Osteocyte (in vitro differentiated cells): ENCODE data around the gene SOX18. TPM values are rescaled to one million over a fixed set of nuclear protein-coding genes. Genes with fewer than 3 reads are reported as not detected.

Experiments
- DNase-seq: peaks from one replicate; pipeline ENCODE4 v3.0.0; 2021; ENCODE audit warnings: mixed read lengths; ENCODE audit not compliant: unreplicated experiment; ENCODE audit errors: extremely low spot score
- H3K27ac Mint-ChIP-seq: one replicate; pipeline ENCODE4 v1.8.0; 2021; ENCODE audit warnings: mild to moderate bottlenecking, mixed read lengths; ENCODE audit not compliant: unreplicated experiment
- H3K27me3 Mint-ChIP-seq: one replicate; pipeline ENCODE4 v1.8.0; 2021; ENCODE audit warnings: mixed read lengths; ENCODE audit not compliant: unreplicated experiment
- H3K36me3 Mint-ChIP-seq: one replicate; pipeline ENCODE4 v1.8.0; 2021; ENCODE audit warnings: mixed read lengths; ENCODE audit not compliant: unreplicated experiment
- H3K4me1 Mint-ChIP-seq: one replicate; pipeline ENCODE4 v1.8.0; 2021; ENCODE audit warnings: mixed read lengths; ENCODE audit not compliant: unreplicated experiment
- H3K4me3 Mint-ChIP-seq: one replicate; pipeline ENCODE4 v1.8.0; 2021; ENCODE audit warnings: mild to moderate bottlenecking, moderate library complexity, mixed read lengths; ENCODE audit not compliant: unreplicated experiment
- H3K9me3 Mint-ChIP-seq: one replicate; pipeline ENCODE4 v1.8.0; 2021; ENCODE audit warnings: mixed read lengths; ENCODE audit not compliant: unreplicated experiment
- total RNA-seq: library from RNA; stranded (reverse); gene quantifications from 2 replicates; pipeline ENCODE4 v1.2.1, GENCODE V29; 2021
- TF ChIP-seq, protein P1 (sequence below): fragments of 200-600 bp; sonication (generic); IDR thresholded peaks from 2 replicates; pipeline ENCODE4 v1.5.0; 2021; ENCODE audit warnings: antibody characterized with exemption, mild to moderate bottlenecking, moderate library complexity

Gene SOX18
- total RNA-seq, 1 donor from 2014 or later: 1.2 TPM

DNA sequence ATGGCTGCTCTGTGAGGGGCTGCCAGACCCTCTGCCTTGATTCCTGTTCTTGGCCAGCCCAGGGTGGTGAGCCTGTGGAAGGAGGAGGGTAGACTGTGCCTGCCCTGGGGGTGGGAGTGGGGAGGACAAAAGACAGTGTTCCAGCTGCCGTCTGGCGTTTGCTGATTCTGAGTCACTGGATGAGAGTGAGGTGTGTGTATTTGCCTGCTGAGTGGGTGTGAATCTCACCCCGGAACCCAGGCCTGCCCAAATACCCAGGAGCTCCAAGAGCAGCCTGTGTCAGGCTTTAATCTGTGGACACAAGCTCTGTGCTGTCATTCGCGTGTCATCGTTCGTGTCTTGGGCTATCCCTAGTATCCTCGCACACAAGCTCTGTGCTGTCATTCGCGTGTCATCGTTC, 37.4 kb upstream of the SOX18 start:
- TF ChIP-seq, protein P1, sequence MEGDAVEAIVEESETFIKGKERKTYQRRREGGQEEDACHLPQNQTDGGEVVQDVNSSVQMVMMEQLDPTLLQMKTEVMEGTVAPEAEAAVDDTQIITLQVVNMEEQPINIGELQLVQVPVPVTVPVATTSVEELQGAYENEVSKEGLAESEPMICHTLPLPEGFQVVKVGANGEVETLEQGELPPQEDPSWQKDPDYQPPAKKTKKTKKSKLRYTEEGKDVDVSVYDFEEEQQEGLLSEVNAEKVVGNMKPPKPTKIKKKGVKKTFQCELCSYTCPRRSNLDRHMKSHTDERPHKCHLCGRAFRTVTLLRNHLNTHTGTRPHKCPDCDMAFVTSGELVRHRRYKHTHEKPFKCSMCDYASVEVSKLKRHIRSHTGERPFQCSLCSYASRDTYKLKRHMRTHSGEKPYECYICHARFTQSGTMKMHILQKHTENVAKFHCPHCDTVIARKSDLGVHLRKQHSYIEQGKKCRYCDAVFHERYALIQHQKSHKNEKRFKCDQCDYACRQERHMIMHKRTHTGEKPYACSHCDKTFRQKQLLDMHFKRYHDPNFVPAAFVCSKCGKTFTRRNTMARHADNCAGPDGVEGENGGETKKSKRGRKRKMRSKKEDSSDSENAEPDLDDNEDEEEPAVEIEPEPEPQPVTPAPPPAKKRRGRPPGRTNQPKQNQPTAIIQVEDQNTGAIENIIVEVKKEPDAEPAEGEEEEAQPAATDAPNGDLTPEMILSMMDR: no peak
- no peaks in the 10 kb centered on the region for H3K9me3 Mint-ChIP-seq
- peaks cover 13% of the 10 kb centered on the region for H3K27me3 Mint-ChIP-seq
- peaks cover 15% of the 10 kb centered on the region for H3K4me1 Mint-ChIP-seq
- no peak for DNase-seq
- H3K36me3 Mint-ChIP-seq: no peaks in the 10 kb centered on the region
- no peak overlapping the region for H3K4me3 Mint-ChIP-seq
- no peak overlapping the region for H3K27ac Mint-ChIP-seq

DNA sequence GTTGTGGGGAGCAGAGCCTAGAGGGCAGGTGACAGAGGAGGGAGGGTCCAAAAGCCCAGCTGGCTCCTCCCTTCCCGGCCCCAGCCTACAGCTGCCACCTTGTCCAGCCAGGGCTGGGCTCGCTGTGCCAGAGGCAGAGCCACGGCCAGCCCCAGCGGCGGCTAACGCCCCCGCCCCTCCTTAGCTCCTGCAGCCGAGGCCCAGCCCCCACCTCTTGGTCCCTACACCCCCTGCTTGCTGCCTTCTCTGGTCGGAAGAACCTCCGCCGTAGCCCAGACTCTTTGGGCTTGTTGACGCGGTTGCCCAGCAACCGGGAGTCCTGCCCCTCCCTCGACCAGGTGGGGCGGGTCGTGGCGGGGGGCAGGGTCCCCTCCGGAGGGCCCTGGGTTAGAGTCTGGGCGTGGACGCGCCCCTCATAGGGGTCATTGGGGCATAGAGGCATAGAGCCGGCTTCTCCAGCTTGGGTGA, 35.3 kb upstream of the SOX18 start:
- Mint-ChIP-seq H3K9me3 (no peaks in the 10 kb centered on the region), H3K4me3 (peak overlapping the region; percentile 79), H3K27ac (no peak overlapping the region), H3K36me3 (no peaks in the 10 kb centered on the region), H3K27me3 (peaks cover 13% of the 10 kb centered on the region), H3K4me1 (peaks cover 26% of the 10 kb centered on the region)
- TF ChIP-seq, protein P1: no peak
- DNase-seq: no peak

DNA sequence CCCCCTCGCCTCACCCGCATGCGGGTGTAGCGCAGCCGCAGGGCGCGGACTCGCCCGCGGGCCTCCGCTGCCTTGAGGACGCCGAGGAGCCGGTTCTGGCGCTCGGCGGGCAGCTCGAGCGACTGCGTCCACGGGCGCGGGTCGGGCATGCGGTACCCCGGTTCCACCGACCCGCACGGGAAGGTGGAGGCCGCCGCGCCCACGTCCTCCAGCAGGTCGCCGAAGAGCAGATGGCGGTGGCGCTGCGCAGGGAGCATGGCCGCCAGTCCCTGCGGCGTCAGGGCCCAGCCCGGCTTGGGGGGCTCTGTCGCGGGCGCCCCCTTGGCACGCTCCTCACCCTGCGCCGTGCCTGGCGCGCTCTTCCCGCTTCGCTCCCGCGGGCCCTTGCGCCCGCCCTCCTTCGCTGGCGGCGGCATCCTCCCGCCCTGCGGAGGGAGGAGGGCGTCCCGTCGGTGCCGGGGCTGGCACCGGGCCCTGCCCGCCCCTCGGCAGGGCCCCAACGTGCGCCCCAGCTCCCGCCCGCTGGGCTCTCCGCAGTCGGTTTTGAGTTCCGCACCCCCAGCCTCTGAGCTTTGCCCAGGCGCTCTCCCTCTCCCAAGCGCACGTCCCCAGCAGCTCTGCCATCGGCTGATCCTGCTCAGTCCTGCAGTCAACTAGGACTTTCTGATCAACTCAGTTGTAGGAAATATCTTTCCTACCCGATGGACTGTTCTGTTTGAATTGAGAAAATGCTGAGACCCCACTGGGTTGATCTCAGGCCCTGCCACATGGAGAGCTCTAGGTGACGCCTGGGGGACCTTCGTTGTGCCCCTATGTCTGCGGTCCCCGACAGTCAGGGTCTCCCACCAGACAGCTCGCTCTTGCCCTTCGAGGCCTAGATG, 34.6 kb upstream of the SOX18 start, which contains the start of gene LKAAEAR1:
LKAAEAR1 (minus strand) TSS at position 595 of the 881 bp plus-strand sequence; CDS start at position 416, 179 bp downstream.
- TF ChIP-seq, protein P1: no peak
- Mint-ChIP-seq H3K36me3 (no peaks in the 10 kb centered on the region), H3K27ac (no peak within 1 kb of the TSS), H3K4me1 (peaks cover 27% of the 10 kb centered on the region), H3K4me3 (peak within 1 kb of the TSS; percentile 79), H3K9me3 (no peaks in the 10 kb centered on the region), H3K27me3 (peaks cover 13% of the 10 kb centered on the region)
- no peak for DNase-seq

DNA sequence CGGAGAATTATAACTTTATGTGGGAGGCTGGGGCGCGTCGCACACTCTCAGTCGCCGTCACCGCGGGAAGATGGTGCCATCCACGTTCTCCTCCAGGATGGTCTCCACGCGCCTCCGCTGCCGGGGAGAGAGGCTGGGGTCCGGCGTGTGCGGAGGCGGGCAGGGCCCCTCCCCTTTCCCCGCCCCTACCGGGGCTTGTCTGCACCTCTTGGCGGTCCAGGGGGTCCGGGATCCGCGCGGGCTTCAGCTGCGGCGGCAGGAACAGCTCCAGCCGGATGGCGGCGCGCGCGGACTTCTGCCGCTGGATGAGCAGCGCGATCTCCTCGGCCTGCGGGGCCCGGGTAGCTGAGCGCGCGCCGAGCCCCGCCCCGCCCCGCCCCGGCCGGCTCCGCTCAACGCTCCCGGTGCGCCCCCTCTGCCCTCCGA, 34.0 kb upstream of the SOX18 start:
- DNase-seq: peak; percentile 92
- Mint-ChIP-seq H3K4me3 (peak overlapping the region; percentile 65), H3K9me3 (no peaks in the 10 kb centered on the region), H3K27ac (no peak overlapping the region), H3K36me3 (no peaks in the 10 kb centered on the region), H3K27me3 (peaks cover 13% of the 10 kb centered on the region), H3K4me1 (peaks cover 34% of the 10 kb centered on the region)
- TF ChIP-seq, protein P1: peak; percentile 78

DNA sequence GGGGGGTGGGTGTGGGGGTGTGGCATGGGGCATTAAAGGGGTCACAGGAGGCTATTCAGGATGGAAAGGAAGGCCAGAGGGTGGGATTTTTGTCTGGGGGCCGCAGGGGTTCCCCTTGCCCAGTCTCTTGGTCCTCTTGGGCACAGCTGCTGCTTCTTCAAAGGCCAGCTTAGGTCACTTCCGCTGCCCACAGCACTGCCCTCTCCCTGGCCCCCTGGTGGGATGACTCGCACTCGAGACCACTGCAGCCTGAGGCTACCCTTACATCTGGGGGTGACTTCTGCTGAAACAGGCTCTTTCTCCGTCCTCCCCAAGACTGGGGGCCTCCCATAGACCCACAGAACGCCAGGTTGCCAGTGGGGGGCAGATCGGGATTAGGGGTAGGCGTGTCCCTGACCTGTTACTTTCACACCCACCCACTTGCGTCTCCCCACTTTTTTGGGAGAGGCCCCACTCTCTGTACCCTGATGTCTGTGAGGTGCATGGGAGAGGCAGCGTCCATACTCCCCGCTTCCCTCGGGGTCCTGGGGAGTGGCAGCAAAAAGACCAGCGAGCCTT, 33.5 kb upstream of the SOX18 start:
- TF ChIP-seq, protein P1: no peak
- Mint-ChIP-seq H3K9me3 (no peaks in the 10 kb centered on the region), H3K4me1 (peaks cover 35% of the 10 kb centered on the region), H3K4me3 (peak overlapping the region; percentile 65), H3K36me3 (no peaks in the 10 kb centered on the region), H3K27ac (no peak overlapping the region), H3K27me3 (peaks cover 11% of the 10 kb centered on the region)
- no peak for DNase-seq
